NCI-H345 treated with DMSO at 0.1 percent for 48 hours (cell line): Measurements from ENCODE around the gene CFAP210.

Experiments
- DNase-seq: peaks from one replicate; lab custom pipeline; 2025; ENCODE audit not compliant: unreplicated experiment; lab: John Stamatoyannopoulos, UW

Gene CFAP210, protein sequence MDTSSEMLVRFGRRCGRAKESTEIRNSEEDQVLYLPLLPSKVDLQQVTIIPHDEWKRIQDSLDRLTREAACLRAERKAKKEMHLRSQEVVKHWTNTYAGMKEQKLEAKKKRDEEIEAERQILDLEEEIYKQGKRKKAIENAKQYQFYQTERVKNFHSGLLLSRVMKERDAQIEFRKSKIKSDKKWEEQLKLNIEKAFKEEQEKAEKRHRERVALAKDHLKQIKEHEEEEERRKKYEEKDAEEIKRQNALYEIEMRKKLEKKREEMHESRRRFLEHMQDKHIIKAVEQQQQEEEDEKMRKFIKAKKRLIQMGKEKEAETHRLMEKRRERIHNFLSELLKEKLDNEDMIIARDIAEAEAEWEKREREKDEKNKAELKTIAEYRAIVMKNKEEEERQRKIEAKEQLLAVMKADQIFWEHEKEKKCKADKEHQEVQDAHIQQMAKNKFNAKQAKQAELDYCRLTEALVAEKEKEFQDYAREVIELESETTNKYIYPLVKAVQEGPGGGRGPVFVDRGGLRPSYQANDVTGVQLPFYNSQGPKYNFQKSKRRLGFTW

GRCh38 chr2:169694113-169694893 is at the start of gene CFAP210, which contains the start of gene PHOSPHO2:
TSS of gene CFAP210 (minus strand) at chr2:169694405. CDS start at chr2:169694327, 78 bp downstream.
TSS of gene PHOSPHO2 (plus strand) at chr2:169694469. CDS start at chr2:169700972, 6,503 bp downstream.
- peak; percentile 89 for DNase-seq

GRCh38 chr2:169743549-169743948 is 49.3 kb upstream of the CFAP210 start:
- DNase-seq, result no peak

- DNase-seq, result no peak
Observed at GRCh38 chr2:169739351-169739750, 45.1 kb upstream of the CFAP210 start.

- DNase-seq, result no peak
Observed at GRCh38 chr2:169738566-169739229, 44.5 kb upstream of the CFAP210 start.

DNA sequence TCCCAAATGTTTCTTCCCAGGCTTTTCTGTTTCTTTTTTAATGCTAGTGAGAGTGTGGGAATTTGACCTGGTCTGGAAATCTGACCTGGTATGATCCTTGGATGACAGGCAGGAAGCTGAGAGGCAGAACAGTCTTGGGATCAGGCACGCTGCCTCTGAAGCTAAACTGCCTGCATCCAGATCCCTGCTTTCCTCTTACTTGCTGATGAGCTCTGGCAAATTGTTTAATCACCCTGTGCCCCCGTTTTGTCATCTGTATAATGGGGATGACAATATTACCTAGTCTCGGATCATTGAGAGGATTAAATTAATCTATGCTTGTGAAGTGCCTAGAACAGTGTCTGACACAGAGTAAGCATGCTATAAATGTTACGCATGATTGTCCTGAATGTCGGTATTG is 42.7 kb upstream of the CFAP210 start:
- DNase-seq, result no peak

- no peak for DNase-seq
Observed at GRCh38 chr2:169735623-169736022, 41.4 kb upstream of the CFAP210 start.

- DNase-seq, result no peak
Observed at GRCh38 chr2:169734169-169734847, 40.1 kb upstream of the CFAP210 start.

DNA sequence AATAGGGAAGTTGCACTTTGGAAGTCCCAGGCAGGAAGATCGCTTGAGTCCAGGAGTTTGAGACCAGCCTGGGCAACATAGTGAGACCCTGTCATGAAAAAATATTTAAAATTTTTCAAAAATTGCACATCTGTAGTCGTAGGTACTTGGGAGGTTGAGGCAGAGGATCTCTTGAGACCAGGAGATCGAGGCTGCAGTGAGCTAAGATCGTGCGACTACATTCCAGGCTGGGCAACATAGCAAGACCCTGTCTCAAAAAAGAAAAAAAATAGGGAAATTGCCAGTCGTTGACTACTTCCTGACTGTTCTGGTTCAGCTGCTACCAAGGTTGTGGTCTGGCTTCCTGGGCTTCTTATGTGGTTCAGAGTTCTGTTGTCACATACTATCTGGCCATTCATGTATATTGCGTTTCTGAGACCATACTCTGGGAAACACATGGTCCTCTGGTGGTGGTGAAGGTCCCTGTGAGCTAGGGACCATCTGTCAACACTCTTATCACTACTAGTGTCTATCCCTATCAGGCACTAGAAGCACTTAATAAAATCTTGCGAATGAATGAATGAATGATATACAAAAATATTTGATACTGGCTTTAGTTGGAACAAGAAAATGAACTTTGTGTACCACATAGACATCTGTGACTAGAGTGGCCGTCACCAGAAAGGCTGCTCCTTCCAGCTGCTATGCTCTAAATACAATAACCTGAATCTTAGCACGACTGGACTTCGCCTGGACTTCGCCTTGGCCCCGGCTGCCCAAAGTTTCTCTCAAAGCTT is 38.6 kb upstream of the CFAP210 start:
- DNase-seq, result no peak

GRCh38 chr2:169732075-169732474 is 37.9 kb upstream of the CFAP210 start:
- DNase-seq, result no peak

DNA sequence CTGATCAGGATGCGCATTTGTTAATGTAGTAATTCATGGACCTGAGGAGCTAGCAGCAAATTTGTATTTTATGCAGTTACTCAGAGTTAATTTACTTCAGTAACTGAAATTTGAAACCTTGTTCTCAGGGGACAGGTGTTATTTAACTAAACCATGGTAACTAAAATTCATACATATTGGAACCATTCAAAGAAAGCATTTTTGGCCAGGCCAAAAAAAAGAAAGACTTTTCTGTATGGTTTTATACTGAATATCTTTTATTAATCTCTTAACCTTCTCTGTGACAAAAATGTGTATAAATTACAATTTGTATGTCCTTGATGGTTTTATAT is 35.0 kb upstream of the CFAP210 start:
- DNase-seq, result no peak

GRCh38 chr2:169727065-169727464 is 32.9 kb upstream of the CFAP210 start:
- DNase-seq, result no peak

DNA sequence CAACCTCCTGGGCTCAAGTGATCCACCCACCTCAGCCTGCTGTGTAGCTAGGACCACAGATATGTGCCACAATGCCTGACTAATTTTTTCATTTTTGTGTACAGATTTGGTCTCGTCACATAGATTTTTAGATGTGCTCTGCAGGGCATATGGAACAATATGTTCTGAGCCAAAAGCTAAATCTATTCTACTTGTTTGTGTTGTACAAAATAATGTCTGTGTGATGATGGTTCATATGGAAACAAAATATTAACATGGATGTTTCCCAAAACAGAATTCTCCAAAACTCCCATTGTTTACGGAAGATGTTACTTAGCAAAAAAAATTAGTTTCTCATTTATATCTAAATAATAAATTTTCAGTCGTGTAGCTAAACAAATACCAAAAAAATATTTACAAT is 26.8 kb upstream of the CFAP210 start:
- no peak for DNase-seq

DNA sequence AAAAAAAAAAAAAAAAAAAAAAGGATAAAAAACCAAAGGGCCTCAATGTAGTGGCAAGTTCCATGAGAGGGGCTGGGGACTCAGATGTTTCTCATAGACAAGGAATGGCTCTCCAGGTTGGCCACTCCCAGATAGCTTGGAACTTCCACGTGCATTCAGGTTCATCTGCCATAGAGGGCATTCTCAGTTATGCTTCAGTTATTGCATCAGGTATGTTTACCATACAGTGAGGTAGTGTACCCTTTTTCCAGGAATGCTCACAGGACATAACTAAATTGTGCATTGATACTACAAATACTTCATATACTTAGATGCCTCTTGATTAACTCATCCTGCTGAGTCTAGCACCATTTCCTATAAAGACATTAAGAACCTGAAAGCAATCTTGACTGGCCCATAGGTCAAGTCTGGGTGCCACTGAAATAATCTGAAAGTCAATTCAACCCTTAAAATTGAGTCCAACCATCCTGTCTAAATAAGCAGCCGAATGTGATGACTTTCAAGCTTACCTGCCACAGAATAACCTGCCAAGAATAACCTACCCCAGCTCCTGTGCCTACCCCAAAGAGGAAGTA is 24.8 kb upstream of the CFAP210 start:
- no peak for DNase-seq

DNA sequence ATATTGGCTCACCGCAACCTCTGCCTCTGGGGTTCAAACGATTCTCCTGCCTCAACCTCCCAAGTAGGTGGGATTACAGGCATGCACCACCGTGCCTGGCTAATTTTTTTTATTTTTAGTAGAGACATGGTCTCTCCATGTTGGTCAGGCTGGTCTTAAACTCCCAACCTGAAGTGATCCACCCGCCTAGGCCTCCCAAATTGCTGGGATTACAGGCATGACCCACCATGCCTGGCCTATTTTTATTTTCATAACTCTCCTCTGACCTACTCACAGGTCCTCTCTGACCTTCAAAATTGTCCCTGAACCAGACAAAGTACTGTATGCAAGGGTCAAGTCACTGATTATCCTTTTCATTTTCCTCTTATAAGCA is 23.5 kb upstream of the CFAP210 start:
- no peak for DNase-seq

DNA sequence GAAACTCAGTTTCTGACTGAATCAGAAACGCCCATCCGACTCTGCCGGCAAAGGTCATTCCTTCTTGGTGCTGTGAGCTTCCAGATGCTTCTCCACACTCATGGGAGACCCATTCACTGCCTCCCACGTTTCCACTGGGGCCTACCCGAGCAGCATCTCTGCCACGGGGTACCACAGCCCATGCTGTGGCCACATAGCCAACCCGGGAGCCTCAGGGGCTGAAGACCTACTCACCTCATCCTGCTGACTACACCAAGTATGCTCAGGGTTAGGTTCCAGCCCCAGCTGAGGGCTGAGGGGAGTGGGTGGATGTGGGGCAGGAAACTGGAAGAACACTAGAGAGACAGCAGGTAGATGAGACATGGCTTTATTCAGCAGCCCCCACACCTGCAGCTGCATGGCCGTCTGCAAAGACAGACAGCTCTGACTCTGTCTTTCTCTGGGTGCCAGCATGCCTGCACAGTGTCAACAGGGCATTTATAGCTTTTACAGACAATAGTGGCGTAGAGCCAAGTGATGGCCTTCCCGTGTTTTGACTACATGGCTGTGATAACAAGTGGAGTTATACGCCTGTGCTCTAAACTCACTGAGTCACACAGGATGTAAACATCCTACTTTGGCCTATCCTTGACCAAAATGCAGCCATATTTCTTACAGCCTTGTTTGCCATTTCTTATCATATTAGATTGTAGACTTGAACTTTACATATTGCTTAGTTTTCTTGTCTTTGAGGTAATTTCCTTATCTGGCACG is 22.9 kb upstream of the CFAP210 start:
- peak; percentile 70 for DNase-seq

DNA sequence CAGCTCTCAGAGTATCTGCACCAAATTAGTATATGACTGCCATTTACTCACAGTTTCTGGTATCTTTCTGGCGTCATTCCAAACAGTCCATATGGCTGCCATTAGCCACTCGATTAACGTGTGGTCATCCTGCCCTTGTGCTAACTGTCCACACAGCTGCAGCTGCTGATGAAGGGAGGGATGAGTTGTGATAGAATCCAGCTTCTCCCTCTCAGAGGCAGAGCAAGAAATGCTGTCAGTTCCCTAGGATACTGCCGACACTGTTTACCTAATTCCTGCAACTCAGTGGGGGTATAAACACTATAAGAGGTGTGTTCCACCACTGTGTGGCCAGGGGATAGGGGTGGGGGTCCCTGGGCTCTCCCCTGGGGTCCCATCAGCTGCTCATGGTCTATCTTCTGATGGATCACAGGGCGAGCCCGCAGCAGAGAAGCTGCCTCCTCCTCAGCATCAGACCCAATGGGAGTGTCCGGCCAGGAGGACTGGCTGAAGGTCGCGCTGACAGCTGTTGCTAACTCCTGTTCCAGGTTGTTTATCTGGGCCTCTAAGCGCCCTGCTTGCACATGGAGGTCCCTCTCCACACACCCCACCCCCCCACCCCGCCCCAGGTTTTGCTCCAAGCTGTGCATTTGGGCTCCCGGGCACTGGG is 22.2 kb upstream of the CFAP210 start:
- no peak for DNase-seq

DNA sequence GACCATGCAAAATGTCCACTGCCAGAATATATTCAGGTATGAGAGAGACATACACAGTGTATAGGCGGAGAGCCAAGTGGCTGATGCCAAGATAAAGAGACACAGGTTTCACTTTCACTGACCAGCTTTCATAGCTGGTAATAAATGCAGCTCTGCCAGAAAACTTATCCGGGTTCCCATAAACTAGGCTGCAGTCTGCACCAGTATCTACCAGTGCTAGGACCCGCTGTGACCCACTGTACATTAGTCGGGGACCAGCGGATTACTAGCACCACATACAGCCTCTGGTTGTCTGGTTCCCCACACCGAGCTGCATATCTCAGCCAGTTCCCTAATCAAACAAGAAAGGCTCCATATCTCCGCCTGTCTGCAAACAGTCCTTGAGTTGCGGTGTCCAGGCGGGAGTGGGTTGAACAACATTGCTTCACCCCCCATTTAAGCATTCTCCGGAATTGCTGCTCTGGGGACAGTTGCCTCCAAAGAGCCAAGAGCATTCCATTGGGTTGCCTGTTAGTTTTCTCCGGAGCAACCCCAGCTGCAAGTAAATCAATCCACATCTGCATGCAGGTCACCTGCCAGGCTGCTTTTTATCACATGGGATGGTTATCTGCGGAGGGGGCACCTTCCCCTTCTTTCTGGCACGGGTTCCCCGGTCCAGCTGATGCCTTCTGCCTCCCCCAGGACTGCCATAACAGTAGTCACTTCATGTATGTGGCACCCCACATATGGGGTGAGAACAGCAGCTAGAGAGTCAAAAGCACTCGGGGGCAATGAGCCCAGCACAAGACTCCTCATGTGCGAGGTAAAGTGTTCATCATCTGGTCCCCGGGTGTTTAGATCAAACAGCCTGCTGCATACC is 21.4 kb upstream of the CFAP210 start:
- no peak for DNase-seq

DNA sequence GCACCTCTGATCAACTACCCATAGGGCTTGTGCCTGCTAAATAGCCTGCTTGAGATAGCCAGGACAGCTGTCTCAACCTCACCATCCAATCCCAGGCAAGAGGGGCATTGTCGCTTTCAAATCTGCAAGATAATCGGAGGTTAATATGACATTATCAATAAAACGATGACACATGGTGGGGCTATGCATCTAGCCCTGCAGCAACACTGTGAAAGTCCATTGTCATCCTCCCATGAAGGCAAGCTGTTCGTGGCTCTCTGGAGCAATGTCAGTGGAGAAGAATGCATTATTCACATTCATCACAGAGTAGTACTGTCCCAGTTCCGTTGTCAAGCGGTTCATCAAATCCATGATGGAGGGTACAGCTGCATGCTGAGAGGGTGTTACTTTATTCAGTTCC is 20.5 kb upstream of the CFAP210 start:
- no peak for DNase-seq
